Pancreas (tissue), 10 donors: Measurements from ENCODE around the gene MEF2C. TPM values are rescaled to one million over a fixed set of nuclear protein-coding genes. Genes with fewer than 3 reads are reported as not detected.

Experiments
- ATAC-seq, 4 donors: fragments of 200-7000 bp; cut with Tn5 transposase; one replicate each; pipeline versions ENCODE4 v1.8.0 to v1.9.1; 2020; ENCODE audit warnings: mild to moderate bottlenecking in 4 of 4, moderate library complexity in 4 of 4
- DNase-seq, 6 donors: peaks; one replicate each; pipeline ENCODE4 v3.0.0-alpha.2; 2020
- FAIRE-seq: peaks from 2 replicates; lab custom pipeline; 2012; peaks lifted over from hg19 to GRCh38; lab: Jason Lieb, UNC
- H3K27ac ChIP-seq, 4 donors: fragments of 200-600 bp; sonication (generic); 1 replicate in 3 of 4; 2 replicates in 1 of 4; pipeline versions ENCODE4 v1.5.0 to v1.8.0; 2020
- H3K27me3 ChIP-seq, 4 donors: fragments of 200-600 bp; one replicate each; pipeline ENCODE4 v1.8.0; 2021
- H3K36me3 ChIP-seq, 3 donors: fragments of 200-600 bp; sonication (generic) in 1 of 3; one replicate each; pipeline versions ENCODE4 v1.5.0 to v1.8.0; 2020 to 2021
- H3K4me1 ChIP-seq, 3 donors: fragments of 200-600 bp; one replicate each; pipeline ENCODE4 v1.8.0; 2021
- H3K4me3 ChIP-seq, 4 donors: fragments of 200-600 bp; sonication (generic) in 2 of 4; one replicate each; pipeline versions ENCODE4 v1.5.0 to v1.8.0; 2020 to 2021
- H3K9me3 ChIP-seq, 4 donors: fragments of 200-600 bp; one replicate each; pipeline ENCODE4 v1.8.0; 2021
- WGBS, 2 donors: extraction: QIAGEN DNeasy Blood & Tissue Kit; methylation state at CpG; one replicate each; pipeline ENCODE4 v1.1.7; 2013; 5-methylcytosine and 5-hydroxymethylcytosine counted together
- intact Hi-C, 3 donors: fragments of 100-400 bp; cut with DNase I; formaldehyde crosslinking; loops; one replicate each; pipeline versions ENCODE4 v1.11.1 to v1.14.2; 2022
- polyA plus RNA-seq, 2 donors: library from polyadenylated mRNA; stranded (reverse); fragments of 200-250 nt; gene quantifications; one replicate each; pipeline ENCODE4 v1.2.3, GENCODE V29; 2013
- total RNA-seq, 6 donors: library from RNA; stranded (reverse); fragmentation: NEBNext Ultra II Directional in 4 of 6; extraction: Animal tissue kit (Norgen Biotek cat#: 25700) in 4 of 6; gene quantifications; one replicate each; pipeline versions ENCODE4 v1.2.1 to v1.2.4, GENCODE V29; 2021 to 2023
- TF ChIP-seq, protein P1 (sequence below), 4 donors: fragments of 200-600 bp; sonication (generic) in 3 of 4; IDR thresholded peaks; one replicate each; pipeline versions ENCODE4 v1.5.0 to v1.8.0; 2021; ENCODE audit warnings: antibody characterized with exemption in 4 of 4
- donor health status: healthy with polysubstance abuse.
- donor health status: DM: no; HTN: no; CAD: no; lungs with moderate emphysema.
- donor health status: DM: no; HTN: no; CAD: no.
- donor health status: control.
- donor health status: control.
- donor health status: Bipolar disorder and iron deficiency.
- donor health status: DM: yes; HTN: yes; CAD: no.
- donor health status: DM: no; HTN: no; CAD: no.
- donor health status: DM: no; HTN: no; CAD: no.
- donor health status: DM: yes; HTN: yes; CAD: no.

The MEF2C gene
- total and polyA plus RNA-seq, 8 donors, result 1.5 to 19.9 (median 4.8) TPM

GRCh38 chr5:88768411-88768810 lies 114.6 kb downstream of the MEF2C start:
- 83 to 84% methylated on average over 3 of the region's 3 CpGs for WGBS, 2 donors
- no peak for FAIRE-seq
- no peaks in the 10 kb centered on the region for H3K36me3 ChIP-seq

DNA sequence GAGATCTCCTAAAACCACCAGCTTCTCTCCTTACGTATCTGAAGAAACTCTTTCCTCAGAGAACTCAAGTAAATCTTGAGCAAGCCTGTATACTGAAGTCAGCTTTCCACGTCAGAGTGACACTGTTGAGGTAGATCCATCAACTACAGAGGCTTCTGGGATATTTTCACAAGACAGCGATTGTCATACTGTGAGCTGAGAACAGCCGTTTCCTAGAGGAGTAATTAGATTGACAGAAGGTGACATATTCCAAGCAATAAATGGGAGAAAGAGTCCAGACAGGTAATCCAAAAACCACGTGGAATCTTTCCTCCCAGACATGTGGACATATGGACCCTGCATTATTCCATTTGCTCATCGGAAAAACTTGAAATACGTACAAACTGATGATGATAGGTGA lies 117.2 kb downstream of the MEF2C start:
- DNase-seq, result no peak
- ATAC-seq, result no peak
- intact Hi-C loops, result loop anchor here in 1 of 3 donors (10.0 kb wide), 1 partner anchor 99 kb away; no protein-coding TSS in a partner anchor
- Histone ChIP-seq H3K9me3 (no peaks in the 10 kb centered on the region), H3K27me3 (no peaks in the 10 kb centered on the region), H3K27ac (no peak overlapping the region), H3K4me3 (no peak overlapping the region), H3K4me1 (no peaks in the 10 kb centered on the region), H3K36me3 (no peaks in the 10 kb centered on the region)
- TF ChIP-seq, protein P1, sequence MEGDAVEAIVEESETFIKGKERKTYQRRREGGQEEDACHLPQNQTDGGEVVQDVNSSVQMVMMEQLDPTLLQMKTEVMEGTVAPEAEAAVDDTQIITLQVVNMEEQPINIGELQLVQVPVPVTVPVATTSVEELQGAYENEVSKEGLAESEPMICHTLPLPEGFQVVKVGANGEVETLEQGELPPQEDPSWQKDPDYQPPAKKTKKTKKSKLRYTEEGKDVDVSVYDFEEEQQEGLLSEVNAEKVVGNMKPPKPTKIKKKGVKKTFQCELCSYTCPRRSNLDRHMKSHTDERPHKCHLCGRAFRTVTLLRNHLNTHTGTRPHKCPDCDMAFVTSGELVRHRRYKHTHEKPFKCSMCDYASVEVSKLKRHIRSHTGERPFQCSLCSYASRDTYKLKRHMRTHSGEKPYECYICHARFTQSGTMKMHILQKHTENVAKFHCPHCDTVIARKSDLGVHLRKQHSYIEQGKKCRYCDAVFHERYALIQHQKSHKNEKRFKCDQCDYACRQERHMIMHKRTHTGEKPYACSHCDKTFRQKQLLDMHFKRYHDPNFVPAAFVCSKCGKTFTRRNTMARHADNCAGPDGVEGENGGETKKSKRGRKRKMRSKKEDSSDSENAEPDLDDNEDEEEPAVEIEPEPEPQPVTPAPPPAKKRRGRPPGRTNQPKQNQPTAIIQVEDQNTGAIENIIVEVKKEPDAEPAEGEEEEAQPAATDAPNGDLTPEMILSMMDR (IDR thresholded peaks at IDR 0.05), result no peak
- FAIRE-seq, result no peak
- WGBS, 2 donors, result 81 to 87% methylated on average over 7 of the region's 7 CpGs

More at GRCh38 chr5:88768411-88768810, 114.6 kb downstream of the MEF2C start:
- Histone ChIP-seq H3K4me3 (no peak overlapping the region), H3K4me1 (no peaks in the 10 kb centered on the region), H3K9me3 (no peaks in the 10 kb centered on the region), H3K27ac (no peak overlapping the region), H3K27me3 (no peaks in the 10 kb centered on the region)
- DNase-seq, result no peak
- ATAC-seq, result no peak
- intact Hi-C loops, result loop anchor here in 1 of 3 donors (10.0 kb wide), 1 partner anchor 96 kb away; no protein-coding TSS in a partner anchor
- TF ChIP-seq, protein P1 (IDR thresholded peaks at IDR 0.05), result no peak

GRCh38 chr5:88765171-88765570 lies 117.8 kb downstream of the MEF2C start:
- TF ChIP-seq, protein P1 (IDR thresholded peaks at IDR 0.05), result no peak
- intact Hi-C loops, result loop anchor here in 1 of 3 donors (10.0 kb wide), 1 partner anchor 100 kb away; no protein-coding TSS in a partner anchor
- H3K9me3 ChIP-seq, result no peaks in the 10 kb centered on the region
- H3K36me3 ChIP-seq, result no peaks in the 10 kb centered on the region
- no peaks in the 10 kb centered on the region for H3K4me1 ChIP-seq
- DNase-seq, result no peak
- WGBS, 2 donors, result 25 to 39% methylated on average over 2 of the region's 2 CpGs
- no peak overlapping the region for H3K4me3 ChIP-seq
- ATAC-seq, result no peak
- no peaks in the 10 kb centered on the region for H3K27me3 ChIP-seq
- no peak for FAIRE-seq
- H3K27ac ChIP-seq, result no peak overlapping the region

DNA sequence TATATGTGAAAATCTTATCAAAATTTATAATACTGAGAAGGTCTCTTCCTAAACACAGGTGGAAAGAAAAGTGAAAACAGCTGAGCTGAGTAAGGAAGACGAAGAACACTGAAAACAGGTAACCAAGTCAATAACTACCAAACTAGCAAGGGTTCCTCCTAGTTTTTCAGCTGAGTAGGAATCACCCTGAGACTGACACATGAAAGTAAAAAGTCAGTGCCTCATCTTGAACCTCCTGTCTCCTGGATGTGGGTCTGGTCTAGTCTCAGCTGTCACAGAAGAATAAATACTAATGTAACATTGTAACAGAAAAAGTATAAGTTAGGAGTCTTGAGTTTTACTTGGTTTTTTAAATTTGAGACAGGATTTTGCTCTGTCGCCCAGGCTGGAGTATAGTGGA lies 121.0 kb downstream of the MEF2C start:
- Histone ChIP-seq H3K9me3 (no peaks in the 10 kb centered on the region), H3K36me3 (no peaks in the 10 kb centered on the region), H3K4me1 (no peaks in the 10 kb centered on the region), H3K27ac (no peak overlapping the region), H3K27me3 (no peaks in the 10 kb centered on the region), H3K4me3 (no peak overlapping the region)
- intact Hi-C loops, result loop anchor here in 1 of 3 donors (10.0 kb wide), 1 partner anchor 103 kb away; no protein-coding TSS in a partner anchor
- no peak for FAIRE-seq
- TF ChIP-seq, protein P1 (IDR thresholded peaks at IDR 0.05), result no peak
- no peak for ATAC-seq
- no peak for DNase-seq
- 83 to 90% methylated on average over 2 of the region's 2 CpGs for WGBS, 2 donors

- no peak for FAIRE-seq
- TF ChIP-seq, protein P1 (IDR thresholded peaks at IDR 0.05), result no peak
- Histone ChIP-seq H3K4me1 (no peaks in the 10 kb centered on the region), H3K36me3 (no peaks in the 10 kb centered on the region), H3K27me3 (no peaks in the 10 kb centered on the region), H3K27ac (no peak overlapping the region), H3K4me3 (no peak overlapping the region), H3K9me3 (no peaks in the 10 kb centered on the region)
- peak in 2 of 4 donors; percentile 29 to 38 for ATAC-seq
- DNase-seq, result no peak
- 56 to 57% methylated on average over 8 of the region's 8 CpGs for WGBS, 2 donors
- intact Hi-C loops, result loop anchor here in 1 of 3 donors (10.0 kb wide), 1 partner anchor 103 kb away; no protein-coding TSS in a partner anchor
Measured at GRCh38 chr5:88761269-88761850, 121.6 kb downstream of the MEF2C start.
